Measurements from ENCODE around the gene TMEM190. TPM values are rescaled to one million over a fixed set of nuclear protein-coding genes. Genes with fewer than 3 reads are reported as not detected.
"Not testable (repeated sequence)": the region's sequence is repeated elsewhere in the genome, so short reads cannot be mapped to it uniquely, and the experiment has no call there.

TMEM190 gene
- not detected for total RNA-seq

DNA sequence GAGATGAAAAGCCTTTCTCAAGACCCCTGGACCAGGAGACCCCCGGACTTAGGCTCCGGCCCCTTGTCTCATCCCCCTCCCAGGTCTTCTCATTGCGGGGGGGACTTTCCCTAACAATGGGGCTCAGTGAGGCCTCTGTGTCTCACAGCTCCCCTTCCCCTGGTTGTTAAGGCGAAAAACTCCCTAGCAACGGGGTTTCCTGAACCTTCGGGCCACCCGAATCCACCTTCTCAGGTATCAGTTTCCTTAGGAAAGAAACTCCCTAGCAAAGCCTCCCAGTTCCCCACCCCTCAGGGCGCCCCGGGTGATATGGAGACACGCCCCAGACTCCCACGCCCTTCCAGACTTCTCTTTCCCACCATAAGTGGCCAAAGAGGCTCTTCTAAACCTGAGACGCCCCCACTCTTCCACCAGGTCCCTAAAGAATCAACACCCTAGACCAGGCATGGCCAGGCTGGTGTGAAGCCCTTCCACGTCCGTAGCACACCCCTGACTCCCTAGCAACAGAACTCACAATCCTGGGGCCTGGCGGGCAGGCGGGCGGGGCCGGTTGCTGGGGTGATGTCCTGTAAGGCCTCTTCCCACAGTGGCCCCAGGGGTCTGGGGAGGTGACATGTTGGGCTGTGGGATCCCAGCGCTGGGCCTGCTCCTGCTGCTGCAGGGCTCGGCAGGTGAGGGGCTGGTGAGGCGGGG is at the start of gene TMEM190:
TMEM190 (plus strand) TSS at position 586 of the 693 bp plus-strand sequence; CDS start at position 614, 28 bp downstream.
- no peak within 1 kb of the TSS for H3K27ac Mint-ChIP-seq
- peaks cover 5% of the 10 kb centered on the region for H3K4me1 Mint-ChIP-seq
- H3K36me3 Mint-ChIP-seq, result peaks cover 5% of the 10 kb centered on the region
- ATAC-seq (no peak), DNase-seq (no peak)
- H3K27me3 Mint-ChIP-seq, result peaks cover 17% of the 10 kb centered on the region
- no peaks in the 10 kb centered on the region for H3K9me3 Mint-ChIP-seq (ENCODE audit: low read depth)
- CTCF ChIA-PET, result interaction anchor here (1.7 kb wide), 1 partner anchor 75 kb away, joined by 6 read pairs; no protein-coding TSS in a partner anchor
- H3K4me3 Mint-ChIP-seq, result no peak within 1 kb of the TSS

- H3K27me3 Mint-ChIP-seq, result peaks cover 11% of the 10 kb centered on the region
- not testable (repeated sequence) for H3K9me3 Mint-ChIP-seq (ENCODE audit: low read depth); H3K4me3 Mint-ChIP-seq; ATAC-seq; H3K4me1 Mint-ChIP-seq; H3K36me3 Mint-ChIP-seq; DNase-seq; H3K27ac Mint-ChIP-seq
- CTCF ChIA-PET, result interaction anchor here (3.5 kb wide), 1 partner anchor 27 kb away, joined by 8 read pairs; no protein-coding TSS in a partner anchor
Measured at GRCh38 chr19:55328774-55329318, 47.8 kb upstream of the TMEM190 start.

GRCh38 chr19:55329791-55330190 is 46.8 kb upstream of the TMEM190 start:
- not testable (repeated sequence) for H3K36me3 Mint-ChIP-seq; H3K27ac Mint-ChIP-seq; H3K9me3 Mint-ChIP-seq (ENCODE audit: low read depth); ATAC-seq; DNase-seq; H3K4me1 Mint-ChIP-seq; H3K4me3 Mint-ChIP-seq
- H3K27me3 Mint-ChIP-seq, result peaks cover 11% of the 10 kb centered on the region
- CTCF ChIA-PET, result interaction anchor here (3.5 kb wide), 1 partner anchor 28 kb away, joined by 8 read pairs; no protein-coding TSS in a partner anchor

DNA sequence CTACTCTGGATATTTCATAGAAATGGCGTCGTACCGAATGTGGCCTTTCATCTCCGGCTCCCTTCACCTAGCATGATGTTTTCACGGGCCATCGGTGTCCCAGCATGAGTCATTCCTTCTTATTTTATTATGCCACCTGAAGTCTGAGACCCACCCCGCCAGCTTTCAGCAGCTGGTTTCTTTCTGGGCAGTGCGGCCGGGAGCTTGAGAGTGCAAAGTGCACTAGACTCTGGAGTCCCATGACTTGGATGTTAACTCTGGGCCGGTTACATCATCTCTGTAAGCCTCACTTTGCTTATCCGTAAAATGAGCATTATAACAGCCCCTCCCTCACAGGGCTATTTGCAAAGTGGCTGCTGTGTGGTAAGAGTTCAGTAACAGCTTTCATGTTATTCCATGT is 42.8 kb upstream of the TMEM190 start:
- Mint-ChIP-seq H3K27ac (no peak overlapping the region), H3K27me3 (peaks cover 25% of the 10 kb centered on the region), H3K4me1 (peaks cover 8% of the 10 kb centered on the region), H3K9me3 (ENCODE audit: low read depth) (no peaks in the 10 kb centered on the region), H3K4me3 (no peak overlapping the region), H3K36me3 (no peaks in the 10 kb centered on the region)
- no peak for ATAC-seq
- CTCF ChIA-PET, result no interaction called here
- no peak for DNase-seq

DNA sequence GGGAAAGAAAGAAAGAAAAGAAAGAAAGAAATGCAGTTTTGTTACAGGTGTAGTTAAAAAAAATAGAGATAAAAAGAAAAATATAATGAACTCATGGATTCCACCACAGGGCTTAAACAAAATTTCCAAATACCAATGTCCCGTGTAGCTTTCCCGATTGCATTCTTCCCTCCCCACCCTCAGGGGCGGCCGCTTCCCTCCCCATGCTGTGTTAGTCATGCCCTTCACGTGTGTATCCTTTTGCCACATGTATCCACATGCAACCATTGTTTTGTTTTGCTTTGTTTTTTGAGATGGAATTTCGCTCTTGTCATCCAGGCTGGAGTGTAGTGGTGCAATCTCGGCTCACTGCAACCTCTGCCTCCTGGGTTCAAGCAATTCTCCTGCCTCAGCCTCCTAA is 40.5 kb upstream of the TMEM190 start:
- ATAC-seq, result no peak
- CTCF ChIA-PET, result interaction anchor here (2.0 to 3.8 kb wide), 2 partner anchors 34 to 168 kb away, joined by 6 to 45 read pairs; no protein-coding TSS in a partner anchor
- DNase-seq, result no peak
- H3K4me3 Mint-ChIP-seq, result no peak overlapping the region
- no peak overlapping the region for H3K27ac Mint-ChIP-seq
- H3K9me3 Mint-ChIP-seq (ENCODE audit: low read depth), result no peaks in the 10 kb centered on the region
- H3K27me3 Mint-ChIP-seq, result peaks cover 25% of the 10 kb centered on the region
- H3K36me3 Mint-ChIP-seq, result peaks cover 2% of the 10 kb centered on the region
- peaks cover 11% of the 10 kb centered on the region for H3K4me1 Mint-ChIP-seq

GRCh38 chr19:55339105-55339888 is 37.3 kb upstream of the TMEM190 start, which contains the start of gene KMT5C:
Gene KMT5C, plus strand, starts transcription at chr19:55339876. Its CDS starts 2,061 bp downstream, at chr19:55341937.
- H3K36me3 Mint-ChIP-seq, result peaks cover 3% of the 10 kb centered on the region
- peak; percentile 100 for DNase-seq
- peaks cover 17% of the 10 kb centered on the region for H3K4me1 Mint-ChIP-seq
- H3K4me3 Mint-ChIP-seq, result peak within 1 kb of the TSS; percentile 73
- CTCF ChIA-PET, result interaction anchor here (0.6 to 3.8 kb wide), 21 partner anchors 11 to 314 kb away, joined by 3 to 45 read pairs (median 4); partner anchors contain the start of genes HSPBP1, PPP6R1, TMEM238 and UBE2S
- H3K27ac Mint-ChIP-seq, result peak within 1 kb of the TSS; percentile 90
- H3K27me3 Mint-ChIP-seq, result peaks cover 14% of the 10 kb centered on the region
- H3K9me3 Mint-ChIP-seq (ENCODE audit: low read depth), result no peaks in the 10 kb centered on the region
- ATAC-seq, result peak; percentile 87

DNA sequence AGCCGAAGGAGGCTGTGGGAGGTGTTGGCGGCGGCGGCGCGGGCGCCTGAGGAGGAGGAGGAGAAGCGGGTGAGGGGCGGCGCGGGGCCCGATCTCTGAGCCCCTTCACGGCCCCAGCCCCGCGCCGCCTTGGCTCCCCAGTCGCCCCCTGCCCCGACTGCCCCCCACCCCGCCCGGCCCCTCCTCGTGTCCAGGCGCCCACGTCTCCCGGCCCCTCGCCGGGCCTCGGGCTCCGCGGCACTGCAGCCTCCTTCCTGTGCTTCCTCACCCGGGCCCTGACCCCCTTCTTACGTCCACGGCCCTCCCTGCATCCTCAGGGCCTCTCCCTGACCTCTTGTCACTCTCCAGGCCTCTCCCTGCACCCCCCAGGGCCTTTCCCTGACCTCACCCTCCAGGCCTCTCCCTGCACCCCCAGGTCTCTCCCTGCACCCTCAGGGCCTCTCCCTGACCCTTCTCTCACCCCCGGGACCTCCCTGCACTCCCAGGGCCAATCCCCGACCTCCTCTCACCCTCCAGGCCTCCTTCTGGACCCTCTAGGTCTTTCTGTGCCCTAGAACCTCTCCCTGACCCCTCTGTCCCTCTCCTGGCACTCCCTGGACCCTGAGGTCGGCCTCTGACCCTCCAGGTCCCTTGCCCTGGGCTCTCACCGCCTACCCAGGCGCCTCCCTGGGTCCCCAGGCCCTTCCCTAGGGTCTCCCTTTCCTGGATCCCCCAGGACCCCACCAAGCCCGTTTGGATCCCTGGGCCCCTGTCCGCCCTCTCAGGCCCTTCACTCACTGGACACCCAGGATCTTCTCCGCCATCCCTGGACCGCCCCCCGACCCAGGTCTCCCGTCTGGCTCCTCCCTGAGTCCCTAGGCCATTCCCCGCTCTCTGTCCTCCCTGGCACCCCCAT is 36.5 kb upstream of the TMEM190 start:
- CTCF ChIA-PET, result interaction anchor here (0.9 to 3.8 kb wide), 20 partner anchors 10 to 199 kb away, joined by 3 to 45 read pairs (median 4); partner anchors contain the start of genes PPP6R1, TMEM238 and UBE2S
- H3K4me3 Mint-ChIP-seq, result peak overlapping the region; percentile 73
- peaks cover 3% of the 10 kb centered on the region for H3K36me3 Mint-ChIP-seq
- H3K27me3 Mint-ChIP-seq, result peaks cover 12% of the 10 kb centered on the region
- H3K9me3 Mint-ChIP-seq (ENCODE audit: low read depth), result no peaks in the 10 kb centered on the region
- peaks cover 17% of the 10 kb centered on the region for H3K4me1 Mint-ChIP-seq
- ATAC-seq (no peak), DNase-seq (peak; percentile 58)
- H3K27ac Mint-ChIP-seq, result peak overlapping the region; percentile 90

DNA sequence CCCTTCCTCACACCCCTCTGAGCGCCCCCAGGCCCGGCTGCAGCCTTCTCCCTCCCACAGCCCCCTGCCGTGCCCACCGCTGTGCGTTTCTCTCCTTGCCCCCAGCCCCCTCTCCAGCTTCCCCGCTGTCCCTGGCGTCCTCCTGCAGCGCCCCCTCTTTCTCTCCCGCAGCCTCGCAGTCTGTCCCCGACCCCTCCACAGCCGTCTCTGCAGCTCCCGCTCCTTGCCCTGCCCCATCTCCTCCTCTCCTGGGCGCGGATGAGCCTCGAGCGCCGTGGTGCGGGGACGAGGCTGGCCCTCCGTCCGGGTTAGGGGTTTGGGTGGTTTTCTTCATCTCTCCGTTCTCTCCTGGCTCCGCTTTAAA is 35.9 kb upstream of the TMEM190 start:
- Mint-ChIP-seq H3K4me1 (peaks cover 17% of the 10 kb centered on the region), H3K27ac (peak overlapping the region; percentile 89), H3K36me3 (peaks cover 3% of the 10 kb centered on the region), H3K9me3 (ENCODE audit: low read depth) (no peaks in the 10 kb centered on the region), H3K4me3 (peak overlapping the region; percentile 73), H3K27me3 (peaks cover 12% of the 10 kb centered on the region)
- peak; percentile 53 for DNase-seq
- CTCF ChIA-PET, result interaction anchor here (0.6 to 1.4 kb wide), 5 partner anchors 11 to 199 kb away, joined by 3 to 5 read pairs (median 3); no protein-coding TSS in a partner anchor
- ATAC-seq, result no peak

DNA sequence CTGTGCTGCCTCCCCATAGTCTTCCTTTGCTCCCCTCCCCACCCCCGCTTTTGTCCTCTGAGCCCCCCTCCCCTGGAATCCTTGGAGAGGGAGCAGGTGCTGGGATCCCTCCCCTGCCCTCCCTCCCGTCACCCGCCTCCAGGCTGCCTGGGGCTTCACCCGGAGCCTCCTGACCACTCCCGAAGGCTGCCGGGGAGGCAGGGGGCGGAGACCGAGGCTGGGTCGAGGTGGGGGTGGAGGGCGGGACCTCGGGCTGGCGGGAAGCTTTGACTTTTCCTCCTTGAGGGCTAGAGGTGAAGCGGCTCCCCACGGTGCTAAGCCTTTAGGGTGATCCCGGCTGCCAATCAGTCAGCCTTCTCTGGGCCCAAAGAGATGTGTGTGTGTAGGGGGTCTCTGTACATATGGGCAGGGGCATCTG is 35.4 kb upstream of the TMEM190 start:
- peak overlapping the region; percentile 73 for H3K4me3 Mint-ChIP-seq
- peaks cover 3% of the 10 kb centered on the region for H3K36me3 Mint-ChIP-seq
- H3K4me1 Mint-ChIP-seq, result peaks cover 17% of the 10 kb centered on the region
- DNase-seq (peak; percentile 75), ATAC-seq (no peak)
- CTCF ChIA-PET, result interaction anchor here (0.6 to 1.4 kb wide), 5 partner anchors 11 to 200 kb away, joined by 3 to 5 read pairs (median 3); no protein-coding TSS in a partner anchor
- peaks cover 10% of the 10 kb centered on the region for H3K27me3 Mint-ChIP-seq
- no peaks in the 10 kb centered on the region for H3K9me3 Mint-ChIP-seq (ENCODE audit: low read depth)
- H3K27ac Mint-ChIP-seq, result peak overlapping the region; percentile 89

DNA sequence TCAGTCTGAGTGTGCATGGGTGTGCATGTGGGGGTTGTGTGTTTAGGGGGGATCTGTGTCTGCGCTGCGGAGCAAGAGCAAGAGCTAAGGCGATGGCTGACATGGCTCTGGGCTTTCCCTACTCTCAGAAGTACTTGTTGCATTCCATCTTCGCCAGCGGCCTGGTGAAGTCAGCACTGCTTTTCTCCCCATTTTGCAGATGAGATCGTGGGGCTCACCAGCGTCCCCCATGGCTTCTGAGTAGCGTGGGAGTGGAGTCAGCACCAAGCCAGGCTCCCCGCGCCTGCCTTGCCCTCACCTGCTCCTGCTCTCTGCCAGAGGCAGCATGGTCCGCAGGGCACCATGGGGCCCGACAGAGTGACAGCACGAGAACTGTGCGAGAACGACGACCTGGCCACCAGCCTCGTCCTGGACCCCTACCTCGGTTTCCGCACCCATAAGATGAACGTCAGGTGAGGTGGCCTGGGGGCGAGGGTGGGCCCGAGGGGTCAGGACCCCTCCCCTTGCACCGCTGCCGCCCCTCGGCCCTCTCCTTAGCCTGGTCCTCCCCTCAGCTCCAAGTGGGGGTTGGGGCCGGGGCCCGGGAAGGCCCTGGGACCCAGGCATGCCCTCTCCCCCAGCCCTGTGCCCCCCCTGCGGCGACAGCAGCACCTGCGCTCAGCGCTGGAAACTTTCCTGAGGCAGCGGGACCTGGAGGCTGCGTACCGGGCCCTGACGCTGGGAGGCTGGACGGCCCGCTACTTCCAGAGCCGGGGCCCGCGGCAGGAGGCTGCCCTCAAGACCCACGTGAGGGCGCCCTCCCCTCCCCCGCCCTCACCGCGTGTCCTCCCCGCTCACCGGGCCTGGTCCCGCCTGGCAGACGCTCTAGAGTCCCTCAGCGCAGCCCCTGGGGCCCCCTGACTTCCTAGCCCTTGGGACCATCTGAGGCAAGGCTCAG is 34.8 kb upstream of the TMEM190 start:
- DNase-seq (no peak), ATAC-seq (no peak)
- H3K4me1 Mint-ChIP-seq, result peaks cover 17% of the 10 kb centered on the region
- peaks cover 3% of the 10 kb centered on the region for H3K36me3 Mint-ChIP-seq
- CTCF ChIA-PET, result interaction anchor here (0.8 to 1.4 kb wide), 3 partner anchors 41 to 201 kb away, joined by 3 to 5 read pairs (median 3); no protein-coding TSS in a partner anchor
- peak overlapping the region; percentile 73 for H3K4me3 Mint-ChIP-seq
- H3K9me3 Mint-ChIP-seq (ENCODE audit: low read depth), result no peaks in the 10 kb centered on the region
- H3K27me3 Mint-ChIP-seq, result peaks cover 4% of the 10 kb centered on the region
- H3K27ac Mint-ChIP-seq, result peak overlapping the region; percentile 43

- no peak for DNase-seq
- H3K9me3 Mint-ChIP-seq (ENCODE audit: low read depth), result no peaks in the 10 kb centered on the region
- H3K4me3 Mint-ChIP-seq, result no peak overlapping the region
- H3K27ac Mint-ChIP-seq, result no peak overlapping the region
- H3K36me3 Mint-ChIP-seq, result peaks cover 3% of the 10 kb centered on the region
- H3K4me1 Mint-ChIP-seq, result peaks cover 9% of the 10 kb centered on the region
- H3K27me3 Mint-ChIP-seq, result no peaks in the 10 kb centered on the region
- no peak for ATAC-seq
- CTCF ChIA-PET, result no interaction called here
Measured at GRCh38 chr19:55344444-55344843, 32.2 kb upstream of the TMEM190 start.

Data from activated CD8-positive, alpha-beta memory T cell treated with anti-CD3 and anti-CD28 coated beads, Interleukin-2, amount 10 ng/mL, durations not matched to agents 7 days and 5 days (primary cell).